ENCODE measurements around the gene GRIK2.
"Not testable (repeated sequence)": the region's sequence is repeated elsewhere in the genome, so short reads cannot be mapped to it uniquely, and the experiment has no call there.

The GRIK2 gene

GRCh38 chr6:101633081-101633480 is 239.6 kb downstream of the GRIK2 start:
- no peak for DNase-seq (ENCODE audit: low spot score)

DNA sequence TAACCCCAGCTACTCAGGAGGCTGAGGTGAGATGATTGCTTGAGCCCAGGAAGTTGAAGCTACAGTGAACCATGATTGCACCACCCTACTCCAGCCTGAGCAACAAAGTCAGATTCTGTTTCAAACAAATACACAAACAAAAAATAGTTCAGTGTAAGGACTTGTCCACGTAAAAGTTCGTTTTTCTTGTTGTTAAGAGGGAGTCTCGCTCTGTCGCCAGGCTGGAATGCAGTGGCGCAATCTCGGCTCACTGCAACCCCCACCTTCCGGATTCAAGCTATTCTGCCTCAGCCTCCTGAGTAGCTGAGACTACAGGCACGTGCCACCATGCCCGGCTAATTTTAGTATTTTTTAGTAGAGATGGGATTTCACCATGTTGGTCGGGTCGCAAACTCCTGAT is 245.4 kb downstream of the GRIK2 start:
- not testable (repeated sequence) for DNase-seq (ENCODE audit: low spot score)

DNA sequence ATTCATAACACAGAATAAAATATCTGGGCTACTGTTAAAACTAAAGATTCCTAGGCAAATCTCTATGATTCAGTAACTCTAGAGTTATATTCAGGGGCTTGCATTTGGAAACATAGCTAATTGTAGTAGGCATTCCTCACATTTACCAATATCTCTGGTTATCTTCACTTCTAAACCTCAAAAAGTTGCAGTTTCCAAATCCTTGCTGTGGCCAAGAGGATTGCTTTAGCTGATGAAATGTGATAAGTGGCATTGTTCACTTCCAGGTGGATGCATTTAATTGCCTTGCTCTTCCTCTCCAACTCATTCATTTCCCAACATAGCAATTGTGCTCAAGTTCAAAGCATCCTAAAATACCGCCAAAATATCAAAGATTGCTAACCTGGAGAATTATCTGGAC is 246.6 kb downstream of the GRIK2 start:
- no peak for DNase-seq (ENCODE audit: low spot score)

DNA sequence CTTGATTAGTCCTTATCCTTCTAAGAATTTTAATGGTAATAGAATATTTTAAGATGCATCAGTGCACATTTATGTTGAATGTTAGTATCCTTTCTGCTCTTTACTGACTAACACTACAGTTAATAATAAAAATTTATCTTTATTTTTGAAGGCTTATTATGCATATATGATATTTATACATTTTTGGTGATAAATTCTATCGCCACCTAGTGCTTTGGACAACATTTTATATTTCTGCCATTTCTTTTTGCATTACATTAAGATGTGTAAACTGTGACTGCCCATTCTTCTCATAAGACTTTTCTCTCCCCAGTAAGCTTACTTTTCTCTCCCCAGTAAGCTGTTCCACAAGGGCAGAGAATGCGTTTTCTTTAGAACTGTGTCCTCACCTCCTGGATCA is 252.3 kb downstream of the GRIK2 start:
- no peak for DNase-seq (ENCODE audit: low spot score)

- DNase-seq (ENCODE audit: low spot score) = no peak
Observed at GRCh38 chr6:101650402-101651100, 257.0 kb downstream of the GRIK2 start.

- DNase-seq (ENCODE audit: low spot score) = no peak
Observed at GRCh38 chr6:101652079-101652478, 258.6 kb downstream of the GRIK2 start.

DNA sequence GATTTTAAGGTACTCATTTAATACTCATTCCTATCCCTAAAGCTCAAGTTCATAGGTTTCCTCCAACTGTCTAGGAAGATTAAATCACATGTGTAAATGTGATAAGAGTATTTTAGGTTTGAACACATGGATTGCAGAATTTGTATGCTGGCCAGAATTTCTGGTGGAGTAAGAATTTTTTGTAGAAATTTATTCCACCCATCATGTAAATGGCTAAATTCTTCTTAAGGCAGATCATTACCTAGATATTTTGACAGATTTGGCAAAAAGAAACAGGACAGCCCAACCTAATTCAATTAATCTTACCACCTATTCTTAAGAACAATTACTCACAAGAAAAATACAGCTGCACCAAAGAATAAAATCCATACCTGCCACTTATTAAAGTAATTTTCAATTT is 261.6 kb downstream of the GRIK2 start:
- DNase-seq (ENCODE audit: low spot score) = no peak

GRCh38 chr6:101662111-101662897 is 268.8 kb downstream of the GRIK2 start:
- no peak for DNase-seq (ENCODE audit: low spot score)

DNA sequence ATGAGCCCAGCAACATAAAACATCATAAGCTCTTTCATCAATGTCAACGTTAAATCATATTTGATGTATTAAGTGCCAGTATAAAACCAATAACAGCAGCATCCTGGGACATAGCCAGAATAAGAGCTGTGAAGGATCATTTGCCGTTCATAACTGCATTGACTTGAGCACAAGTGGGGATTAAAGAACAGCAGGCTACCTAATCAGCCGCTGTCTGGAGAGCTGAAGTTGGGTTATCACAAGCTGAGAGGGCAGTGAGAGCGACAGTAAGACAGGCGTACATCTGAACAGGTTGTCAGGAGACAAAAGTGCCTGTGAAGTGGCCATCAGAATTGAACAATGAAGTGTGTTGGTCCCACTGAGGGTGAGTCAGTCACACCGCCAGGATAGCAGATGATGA is 269.6 kb downstream of the GRIK2 start:
- DNase-seq (ENCODE audit: low spot score) = no peak

DNA sequence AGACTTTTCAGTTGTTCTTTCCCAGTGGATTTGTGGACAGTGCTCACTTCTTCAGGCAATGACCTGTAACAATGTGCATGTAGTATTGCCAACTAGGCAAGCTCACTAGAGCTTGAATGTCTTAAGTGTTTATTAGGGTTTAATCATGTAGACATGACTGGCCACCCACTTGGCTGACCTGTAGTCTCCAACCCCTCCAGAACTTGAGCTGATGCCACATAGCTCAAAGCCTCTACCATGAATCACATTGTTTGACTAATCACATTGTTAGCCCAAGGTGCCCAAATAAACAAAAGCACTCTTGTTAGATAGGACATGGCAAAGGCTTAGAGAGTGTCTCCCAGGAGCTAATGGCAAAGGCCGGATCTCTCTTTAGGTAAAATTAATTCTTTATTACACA is 272.7 kb downstream of the GRIK2 start:
- DNase-seq (ENCODE audit: low spot score) = no peak

DNA sequence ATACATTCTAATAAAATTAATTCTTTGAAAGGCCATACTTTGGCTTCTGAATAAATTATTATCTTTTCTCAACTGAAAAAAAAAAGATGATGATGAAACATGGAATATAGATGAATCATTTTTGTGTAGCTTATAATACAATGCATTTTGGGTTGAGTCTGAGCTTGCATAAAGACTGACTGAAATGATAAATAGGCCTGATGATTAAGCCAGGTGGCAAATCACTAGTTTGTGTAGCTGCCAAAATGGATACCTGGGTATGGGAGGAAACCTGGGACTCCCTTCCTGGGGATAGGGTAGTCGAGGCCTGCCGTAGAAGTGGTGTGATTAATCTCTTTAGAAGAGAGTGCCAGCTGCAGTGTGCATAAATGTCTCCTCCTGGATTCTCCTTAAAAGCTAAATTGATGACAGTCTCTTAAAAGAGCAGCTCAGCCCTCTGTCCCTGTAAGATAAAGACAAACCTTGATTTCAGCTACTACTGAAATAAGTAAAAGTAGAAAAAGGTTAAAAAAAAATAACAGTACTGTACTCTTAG is 275.1 kb downstream of the GRIK2 start:
- DNase-seq (ENCODE audit: low spot score) = no peak

GRCh38 chr6:101676187-101676586 is 282.7 kb downstream of the GRIK2 start:
- no peak for DNase-seq (ENCODE audit: low spot score)

- no peak for DNase-seq (ENCODE audit: low spot score)
Observed at GRCh38 chr6:101682937-101683336, 289.4 kb downstream of the GRIK2 start.

- no peak for DNase-seq (ENCODE audit: low spot score)
Observed at GRCh38 chr6:101683884-101684283, 290.4 kb downstream of the GRIK2 start.

DNA sequence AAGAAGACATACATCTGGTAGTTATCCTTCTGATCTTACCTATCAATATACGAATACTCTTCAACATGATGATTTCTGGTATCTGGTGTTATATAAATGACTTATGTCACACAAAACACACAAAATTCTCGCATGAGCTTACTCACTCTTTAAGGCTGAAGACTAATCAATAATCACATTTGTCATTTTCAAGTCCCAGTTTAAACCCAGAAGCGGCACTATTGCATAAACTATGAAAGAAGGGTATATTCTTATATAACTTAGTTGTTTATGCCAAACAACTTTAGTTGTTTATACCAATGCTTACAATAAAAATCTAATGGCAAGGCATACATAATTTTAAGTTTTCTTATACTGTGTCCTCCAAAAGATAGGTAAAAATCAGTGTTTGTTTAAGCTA is 293.1 kb downstream of the GRIK2 start:
- no peak for DNase-seq (ENCODE audit: low spot score)

DNA sequence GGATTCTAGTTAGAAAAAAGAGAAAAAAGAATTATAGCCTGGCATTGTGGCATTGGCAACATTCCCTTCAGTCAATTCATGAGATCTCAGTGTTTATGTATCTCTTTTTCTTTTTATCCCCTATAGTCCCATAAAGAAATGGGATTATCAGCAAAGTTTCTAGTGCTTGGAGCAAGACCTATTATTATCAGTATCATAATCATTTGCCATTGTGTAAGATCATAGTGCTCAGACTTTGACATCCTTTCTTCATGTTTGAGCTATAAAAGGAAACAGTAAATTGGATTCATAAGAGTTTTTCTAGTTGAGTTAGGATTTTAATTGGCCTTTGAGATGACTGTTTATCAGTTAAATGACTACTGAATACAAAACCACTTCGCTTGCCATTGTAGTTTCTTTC is 295.6 kb downstream of the GRIK2 start:
- DNase-seq (ENCODE audit: low spot score) = no peak

- DNase-seq (ENCODE audit: low spot score) = no peak
Observed at GRCh38 chr6:101689695-101690094, 296.2 kb downstream of the GRIK2 start.

- DNase-seq (ENCODE audit: low spot score) = no peak
Observed at GRCh38 chr6:101700655-101701054, 307.1 kb downstream of the GRIK2 start.

DNA sequence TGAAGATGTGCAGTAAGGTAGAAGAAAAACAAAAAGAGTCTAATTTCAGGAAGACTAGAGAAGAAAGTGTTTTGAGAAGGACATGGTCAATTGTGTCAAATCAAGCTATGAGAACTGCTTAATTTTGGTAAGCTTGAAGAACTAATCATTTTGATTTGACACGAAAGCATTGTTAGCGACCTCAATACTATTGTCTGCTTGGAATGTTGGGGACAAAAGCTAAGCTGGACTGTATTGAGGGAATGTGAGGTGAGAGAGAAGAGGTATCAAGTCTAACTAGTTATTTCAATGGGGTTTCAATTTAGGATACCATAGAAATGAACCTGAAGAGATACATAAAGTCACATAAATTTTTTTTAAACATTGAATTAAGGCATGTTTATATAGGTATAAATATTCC is 309.8 kb downstream of the GRIK2 start:
- no peak for DNase-seq (ENCODE audit: low spot score)

- DNase-seq (ENCODE audit: low spot score) = no peak
Observed at GRCh38 chr6:101705866-101706265, 312.4 kb downstream of the GRIK2 start.

GRCh38 chr6:101706576-101706975 is 313.1 kb downstream of the GRIK2 start:
- no peak for DNase-seq (ENCODE audit: low spot score)

DNA sequence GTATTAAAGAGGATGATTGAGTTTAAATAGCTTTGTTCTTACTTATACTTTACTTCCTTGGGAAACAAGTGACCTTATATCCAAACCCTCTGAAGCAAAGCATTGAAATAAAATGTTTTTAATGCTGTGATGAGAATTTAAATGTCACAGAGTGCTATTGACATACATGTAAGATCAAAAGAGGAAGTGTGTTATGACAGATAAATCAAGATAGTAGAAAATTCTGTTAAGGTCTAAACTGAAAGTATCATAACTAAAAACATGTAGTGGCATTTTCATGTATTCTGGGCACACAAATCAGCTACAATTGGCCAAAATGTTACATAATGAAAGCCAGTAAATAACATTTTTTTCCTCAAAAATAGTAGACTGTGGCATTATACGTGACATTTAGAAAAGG is 318.0 kb downstream of the GRIK2 start:
- DNase-seq (ENCODE audit: low spot score) = no peak

DNA sequence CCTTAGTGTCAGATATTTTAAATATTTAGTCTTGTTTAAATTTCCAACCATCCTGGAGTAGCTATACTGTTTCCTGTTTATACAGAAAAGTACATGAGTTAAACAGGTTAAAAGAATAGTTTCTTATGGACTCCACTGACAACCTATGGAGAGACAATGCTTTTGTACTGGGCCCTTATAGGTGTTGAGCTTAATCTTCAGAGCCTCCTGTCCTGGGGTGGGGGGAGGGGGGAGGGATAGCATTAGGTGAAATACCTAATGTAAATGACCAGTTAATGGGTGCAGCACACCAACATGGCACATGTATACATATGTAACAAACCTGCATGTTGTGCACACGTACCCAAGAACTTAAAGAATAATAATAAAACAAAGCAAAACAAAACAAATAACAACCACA is 322.9 kb downstream of the GRIK2 start:
- no peak for DNase-seq (ENCODE audit: low spot score)

- DNase-seq (ENCODE audit: low spot score) = no peak
Observed at GRCh38 chr6:101716810-101717209, 323.3 kb downstream of the GRIK2 start.
